HepG2 (cell line): Measurements from ENCODE around the gene MYO19. TPM values are rescaled to one million over a fixed set of nuclear protein-coding genes. Genes with fewer than 3 reads are reported as not detected.

Experiments
- ATAC-seq: fragments of 200-7000 bp; cut with Tn5 transposase; 3 replicates; pipeline ENCODE4 v1.9.1; 2020; ENCODE audit warnings: mild to moderate bottlenecking, moderate library complexity
- BruUV-seq: library from RNA; stranded (reverse); fragments of 400-500 nt; replicated peaks from 2 replicates; lab custom pipeline; 2021; lab: Mats Ljungman, UMichigan
- CTCF ChIA-PET: fragments of 300-600 bp; formaldehyde crosslinking; extraction: SDS; loops from one replicate; lab custom pipeline; 2021; ENCODE audit warnings: low total read pairs, inconsistent platforms, low intra/inter-chr PET ratio; lab: Yijun Ruan, JAX
- POLR2A ChIA-PET: fragments of 350-600 bp; sonication (Branson Sonifier 250); formaldehyde crosslinking; loops from one replicate; lab custom pipeline; 2020; ENCODE audit warnings: antibody characterized with exemption, inconsistent platforms; lab: Yijun Ruan, JAX
- DNase-seq: peaks from one replicate; pipeline ENCODE4 v3.0.0-alpha.2; 2015; ENCODE audit warnings: low spot score
- FAIRE-seq: peaks from 3 replicates; lab custom pipeline; 2011; peaks lifted over from hg19 to GRCh38; lab: Jason Lieb, UNC
- H2AFZ ChIP-seq: one replicate; pipeline ENCODE4 v1.6.1; 2011; ENCODE audit warnings: low read length, inconsistent platforms
- H3K27ac ChIP-seq: fragments of 300-600 bp; 3 replicates; pipeline ENCODE4 v1.8.0; 2011; ENCODE audit warnings: mixed run types, mild to moderate bottlenecking, mixed read lengths, low read length, inconsistent platforms; ENCODE audit not compliant: insufficient read depth; ENCODE audit errors: extremely low read length
- H3K27me3 ChIP-seq, 2 experiments: fragments of 200-600 bp in 1 of 2; 2 replicates in 1 of 2; 3 replicates in 1 of 2; pipeline versions ENCODE4 v1.6.0 to v1.8.0; 2011; ENCODE audit warnings: low read length in 2 of 2, mild to moderate bottlenecking in 2 of 2, moderate library complexity in 2 of 2, inconsistent platforms in 1 of 2; ENCODE audit not compliant: insufficient read depth in 2 of 2, control insufficient read depth in 1 of 2
- H3K36me3 ChIP-seq, 2 experiments: fragments of 200-600 bp in 1 of 2; replicated peaks in 1 of 2; 2 replicates in 1 of 2; 3 replicates in 1 of 2; pipeline versions ENCODE4 v1.5.1 to v1.8.0; 2011; ENCODE audit warnings: low read length in 2 of 2, inconsistent platforms in 1 of 2; ENCODE audit not compliant: insufficient read depth in 2 of 2, control insufficient read depth in 1 of 2
- H3K4me1 ChIP-seq: 2 replicates; pipeline ENCODE4 v1.5.1; 2012; ENCODE audit warnings: low read length, inconsistent platforms; ENCODE audit not compliant: insufficient read depth
- H3K4me2 ChIP-seq: 2 replicates; pipeline ENCODE4 v1.6.0; 2011; ENCODE audit warnings: low read depth, low read length, inconsistent platforms
- H3K4me3 ChIP-seq, 3 experiments: fragments of 200-600 bp in 1 of 3; sonication (generic), shearing (Covaris generic) in 1 of 3; replicated peaks in 1 of 3; 2 replicates each; pipeline ENCODE4 v1.5.1; 2011 to 2016; ENCODE audit warnings: low read length in 3 of 3, inconsistent platforms in 2 of 3, low read depth in 2 of 3, mild to moderate bottlenecking in 2 of 3, control low read depth in 1 of 3, mixed read lengths in 1 of 3; ENCODE audit not compliant: insufficient read depth in 1 of 3
- H3K79me2 ChIP-seq: one replicate; pipeline ENCODE4 v1.6.1; 2011; ENCODE audit warnings: low read length, inconsistent platforms; ENCODE audit not compliant: insufficient read depth
- H3K9ac ChIP-seq: 2 replicates; pipeline ENCODE4 v1.6.0; 2011; ENCODE audit warnings: mild to moderate bottlenecking, low read depth, low read length, inconsistent platforms; ENCODE audit not compliant: insufficient read depth
- H3K9me3 ChIP-seq: 2 replicates; pipeline ENCODE4 v1.5.1; 2012; ENCODE audit warnings: mild to moderate bottlenecking, low read length
- H4K20me1 ChIP-seq: 2 replicates; pipeline ENCODE4 v1.6.0; 2011; ENCODE audit warnings: inconsistent platforms, mild to moderate bottlenecking, low read length, moderate library complexity; ENCODE audit not compliant: insufficient read depth
- CBX1 ChIP-seq: IDR thresholded peaks from one replicate; pipeline ENCODE4 v1.6.1; 2016; ENCODE audit warnings: antibody characterized with exemption, low read depth
- CBX2 ChIP-seq, 2 experiments: fragments of 200-600 bp in 1 of 2; sonication (generic); formaldehyde crosslinking in 1 of 2; IDR thresholded peaks; 2 replicates each; pipeline versions ENCODE4 v1.7.0 to v1.8.1; 2018 to 2022; ENCODE audit warnings: low read depth in 2 of 2, low read length in 1 of 2, mild to moderate bottlenecking in 1 of 2, missing genetic modification reagents in 1 of 2
- HNRNPLL ChIP-seq: fragments of 200-400 bp; formaldehyde crosslinking; IDR thresholded peaks from 2 replicates; pipeline ENCODE4 v1.6.1; 2017; ENCODE audit warnings: mild to moderate bottlenecking, low read depth, low read length; ENCODE audit not compliant: poor library complexity, severe bottlenecking
- MYNN ChIP-seq: sonication (generic); formaldehyde crosslinking; IDR thresholded peaks from 2 replicates; pipeline ENCODE4 v1.4.0; 2020; ENCODE audit warnings: mild to moderate bottlenecking, low read depth, missing genetic modification reagents
- NBN ChIP-seq: fragments of 450-650 bp; conservative IDR thresholded peaks from 2 replicates; pipeline ENCODE4 v1.6.1; 2017
- NR2F1 ChIP-seq, 2 experiments: fragments of 450-650 bp in 1 of 2; formaldehyde crosslinking in 1 of 2; IDR thresholded peaks; 2 replicates each; pipeline versions ENCODE4 v1.5.0 to v1.6.1; 2016 to 2020; ENCODE audit warnings: mild to moderate bottlenecking in 1 of 2, missing compliant biosample characterization in 1 of 2, missing genetic modification reagents in 1 of 2, moderate library complexity in 1 of 2
- TBL1XR1 ChIP-seq: fragments of 150-350 bp; IDR thresholded peaks from 2 replicates; pipeline ENCODE4 v1.6.1; 2014; ENCODE audit warnings: borderline replicate concordance, low read length; ENCODE audit not compliant: partially characterized antibody
- TMF1 ChIP-seq: sonication (generic); formaldehyde crosslinking; IDR thresholded peaks from 2 replicates; pipeline ENCODE4 v1.8.1; 2022; ENCODE audit warnings: low read depth, missing genetic modification reagents
- ZNF747 ChIP-seq: sonication (generic); formaldehyde crosslinking; IDR thresholded peaks from 2 replicates; pipeline ENCODE4 v1.8.1; 2023; ENCODE audit warnings: missing genetic modification reagents, mild to moderate bottlenecking, borderline replicate concordance
- ZNF772 ChIP-seq: sonication (generic); formaldehyde crosslinking; IDR thresholded peaks from 2 replicates; pipeline ENCODE4 v1.5.0; 2020; ENCODE audit warnings: mild to moderate bottlenecking, missing genetic modification reagents
- ZNF777 ChIP-seq: sonication (generic); formaldehyde crosslinking; IDR thresholded peaks from 2 replicates; pipeline ENCODE4 v1.4.0; 2020; ENCODE audit warnings: missing genetic modification reagents
- WGBS: methylation state at CpG from one replicate; pipeline ENCODE4 v1.1.6; 2017; ENCODE audit warnings: low lambda C conversion rate; 5-methylcytosine and 5-hydroxymethylcytosine counted together
- in situ Hi-C: cut with HindIII; loops from 2 replicates; pipeline ENCODE4 v1.10.0; 2017; ENCODE audit warnings: low pct_unique_long_range_greater_than_20kb; ENCODE audit not compliant: extremely low pct_ligation_motif_present
- intact Hi-C: fragments of 100-400 bp; cut with micrococcal nuclease; formaldehyde crosslinking; loops from one replicate; pipeline ENCODE4 v1.10.0; 2022; ENCODE audit not compliant: unreplicated experiment
- polyA plus RNA-seq, 8 experiments: library from polyadenylated mRNA; depleted of rRNA in 3 of 8; stranded (reverse) in 7 of 8; unstranded in 1 of 8; fragments of >200 nt; fragmentation: Illumina TruSeq in 4 of 8; extraction: Trizol in 4 of 8; gene quantifications; 2 replicates each; pipeline versions ENCODE4 v1.2.1 to v1.2.3, GENCODE V29; 2011 to 2016; ENCODE audit warnings: low read depth in 4 of 8, missing spikeins in 1 of 8, mixed read lengths in 1 of 8; ENCODE audit not compliant: insufficient read depth in 1 of 8
- total RNA-seq, 5 experiments: library from RNA; depleted of rRNA; stranded (reverse); fragments of >200 nt; fragmentation: Illumina TruSeq; extraction: Trizol; gene quantifications; 2 replicates each; pipeline ENCODE4 v1.2.3, GENCODE V29; 2016; ENCODE audit warnings: low read depth in 1 of 5
- TF ChIP-seq, protein P1 (sequence below): sonication (generic); formaldehyde crosslinking; IDR thresholded peaks from 2 replicates; pipeline ENCODE4 v1.4.0; 2020; ENCODE audit warnings: missing genetic modification reagents; ENCODE audit errors: not compliant biosample characterization
- TF ChIP-seq, protein P2 (sequence below): sonication (generic); formaldehyde crosslinking; IDR thresholded peaks from 2 replicates; pipeline ENCODE4 v1.5.0; 2020; ENCODE audit warnings: missing genetic modification reagents
- TF ChIP-seq, protein P3 (sequence below), 2 experiments: fragments of 450-650 bp in 1 of 2; sonication (generic) in 1 of 2; formaldehyde crosslinking; IDR thresholded peaks; 2 replicates each; pipeline versions ENCODE4 v1.5.0 to v1.8.0; 2020 to 2022; ENCODE audit warnings: mild to moderate bottlenecking in 1 of 2, missing genetic modification reagents in 1 of 2
- TF ChIP-seq, protein P4 (sequence below): sonication (generic); formaldehyde crosslinking; IDR thresholded peaks from 2 replicates; pipeline ENCODE4 v1.5.1; 2020; ENCODE audit warnings: missing genetic modification reagents, mild to moderate bottlenecking, borderline replicate concordance
- TF ChIP-seq, protein P5 (sequence below): sonication (generic); formaldehyde crosslinking; IDR thresholded peaks from 2 replicates; pipeline ENCODE4 v1.5.1; 2020; ENCODE audit warnings: missing genetic modification reagents, mild to moderate bottlenecking, borderline replicate concordance

Gene MYO19
- total and polyA plus RNA-seq, 2 of the 13 experiments (the other 11 are each of a cell fraction or from before 2014, with no cell fraction given) = 75.7 to 82.3 TPM

DNA sequence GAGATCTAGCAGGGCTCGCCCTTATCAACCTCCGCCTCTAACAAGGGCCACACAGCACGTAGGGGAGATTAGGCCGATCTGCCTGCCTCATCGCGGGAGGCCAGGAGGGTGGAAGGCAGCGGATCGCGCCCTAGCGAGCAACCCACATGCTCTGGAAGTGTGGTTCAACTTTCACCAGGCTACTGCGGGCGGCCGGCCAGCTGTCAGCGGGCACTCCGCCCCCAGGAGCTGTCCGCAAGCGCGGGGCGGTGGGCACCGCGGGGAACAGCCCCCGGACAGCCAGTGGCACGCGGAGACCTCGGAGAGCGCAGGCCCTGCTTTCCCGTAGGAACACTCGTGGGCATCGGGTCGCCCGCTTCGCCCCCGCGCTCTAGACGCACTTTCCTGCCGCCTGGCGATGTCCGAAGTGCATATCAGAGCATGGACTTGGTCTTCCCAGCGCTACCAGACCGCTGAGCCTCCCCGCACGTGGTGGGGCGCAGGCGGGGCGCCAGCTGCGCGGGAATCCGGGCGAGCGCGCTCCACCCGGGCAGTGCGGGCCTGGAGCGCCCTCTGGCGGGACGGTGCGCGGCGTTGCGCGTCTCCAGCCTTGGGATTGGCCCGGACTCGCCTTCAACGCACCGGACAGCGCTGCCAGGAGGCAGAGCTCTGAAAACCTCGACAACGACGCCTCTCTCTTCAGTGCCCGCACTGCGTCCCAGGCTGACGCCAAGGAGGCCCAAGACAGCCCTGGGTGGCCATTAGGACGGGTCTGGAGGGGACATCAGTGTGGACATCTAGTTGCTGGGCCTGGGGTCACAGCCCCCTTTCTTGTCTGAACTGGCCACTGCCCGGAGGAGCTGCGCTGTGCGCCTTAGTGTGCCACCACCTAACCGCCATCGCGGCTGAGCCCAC lies 51.8 kb downstream of the MYO19 start:
- peak; percentile 54 for DNase-seq
- BruUV-seq = no TSS peak
- TF ChIP-seq TMF1 (CRISPR knock-in tag) = peak; percentile 90
- TF ChIP-seq TBL1XR1 = no peak
- TF ChIP-seq, protein P1, sequence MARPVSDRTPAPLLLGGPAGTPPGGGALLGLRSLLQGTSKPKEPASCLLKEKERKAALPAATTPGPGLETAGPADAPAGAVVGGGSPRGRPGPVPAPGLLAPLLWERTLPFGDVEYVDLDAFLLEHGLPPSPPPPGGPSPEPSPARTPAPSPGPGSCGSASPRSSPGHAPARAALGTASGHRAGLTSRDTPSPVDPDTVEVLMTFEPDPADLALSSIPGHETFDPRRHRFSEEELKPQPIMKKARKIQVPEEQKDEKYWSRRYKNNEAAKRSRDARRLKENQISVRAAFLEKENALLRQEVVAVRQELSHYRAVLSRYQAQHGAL (CRISPR knock-in tag) = no peak
- peak; percentile 83 for TF ChIP-seq HNRNPLL
- peak; percentile 66; the same call in 1 of the 2 replicates for TF ChIP-seq ZNF747 (CRISPR knock-in tag)
- TF ChIP-seq, protein P2, sequence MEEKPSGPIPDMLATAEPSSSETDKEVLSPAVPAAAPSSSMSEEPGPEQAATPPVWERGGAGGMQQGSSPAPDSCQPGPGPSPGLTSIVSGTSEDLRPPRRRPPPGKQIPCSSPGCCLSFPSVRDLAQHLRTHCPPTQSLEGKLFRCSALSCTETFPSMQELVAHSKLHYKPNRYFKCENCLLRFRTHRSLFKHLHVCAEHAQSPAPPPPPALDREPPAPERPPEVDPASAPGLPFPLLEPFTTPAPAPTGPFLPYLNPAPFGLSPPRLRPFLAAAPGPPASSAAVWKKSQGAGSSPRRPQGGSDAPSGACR (CRISPR knock-in tag) = no peak
- TF ChIP-seq MYNN (CRISPR knock-in tag) = no peak
- peak; percentile 62; the same call in 1 of the 2 replicates for TF ChIP-seq ZNF777 (CRISPR knock-in tag)
- TF ChIP-seq, protein P3, sequence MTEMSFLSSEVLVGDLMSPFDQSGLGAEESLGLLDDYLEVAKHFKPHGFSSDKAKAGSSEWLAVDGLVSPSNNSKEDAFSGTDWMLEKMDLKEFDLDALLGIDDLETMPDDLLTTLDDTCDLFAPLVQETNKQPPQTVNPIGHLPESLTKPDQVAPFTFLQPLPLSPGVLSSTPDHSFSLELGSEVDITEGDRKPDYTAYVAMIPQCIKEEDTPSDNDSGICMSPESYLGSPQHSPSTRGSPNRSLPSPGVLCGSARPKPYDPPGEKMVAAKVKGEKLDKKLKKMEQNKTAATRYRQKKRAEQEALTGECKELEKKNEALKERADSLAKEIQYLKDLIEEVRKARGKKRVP (CRISPR knock-in tag; IDR thresholded peaks at IDR 0.05) = no peak
- peak; percentile 92; the same call in 1 of the 2 replicates for TF ChIP-seq ZNF772 (CRISPR knock-in tag)
- TF ChIP-seq CBX1 = no peak
- TF ChIP-seq, protein P4, sequence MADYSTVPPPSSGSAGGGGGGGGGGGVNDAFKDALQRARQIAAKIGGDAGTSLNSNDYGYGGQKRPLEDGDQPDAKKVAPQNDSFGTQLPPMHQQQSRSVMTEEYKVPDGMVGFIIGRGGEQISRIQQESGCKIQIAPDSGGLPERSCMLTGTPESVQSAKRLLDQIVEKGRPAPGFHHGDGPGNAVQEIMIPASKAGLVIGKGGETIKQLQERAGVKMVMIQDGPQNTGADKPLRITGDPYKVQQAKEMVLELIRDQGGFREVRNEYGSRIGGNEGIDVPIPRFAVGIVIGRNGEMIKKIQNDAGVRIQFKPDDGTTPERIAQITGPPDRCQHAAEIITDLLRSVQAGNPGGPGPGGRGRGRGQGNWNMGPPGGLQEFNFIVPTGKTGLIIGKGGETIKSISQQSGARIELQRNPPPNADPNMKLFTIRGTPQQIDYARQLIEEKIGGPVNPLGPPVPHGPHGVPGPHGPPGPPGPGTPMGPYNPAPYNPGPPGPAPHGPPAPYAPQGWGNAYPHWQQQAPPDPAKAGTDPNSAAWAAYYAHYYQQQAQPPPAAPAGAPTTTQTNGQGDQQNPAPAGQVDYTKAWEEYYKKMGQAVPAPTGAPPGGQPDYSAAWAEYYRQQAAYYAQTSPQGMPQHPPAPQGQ (CRISPR knock-in tag) = no peak
- TF ChIP-seq, protein P5, sequence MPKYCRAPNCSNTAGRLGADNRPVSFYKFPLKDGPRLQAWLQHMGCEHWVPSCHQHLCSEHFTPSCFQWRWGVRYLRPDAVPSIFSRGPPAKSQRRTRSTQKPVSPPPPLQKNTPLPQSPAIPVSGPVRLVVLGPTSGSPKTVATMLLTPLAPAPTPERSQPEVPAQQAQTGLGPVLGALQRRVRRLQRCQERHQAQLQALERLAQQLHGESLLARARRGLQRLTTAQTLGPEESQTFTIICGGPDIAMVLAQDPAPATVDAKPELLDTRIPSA (CRISPR knock-in tag) = no peak
- no peak for TF ChIP-seq NR2F1 (CRISPR knock-in tag; IDR thresholded peaks at IDR 0.05)
- no peak for TF ChIP-seq CBX2 (IDR thresholded peaks at IDR 0.05; ENCODE audit: low read depth, low read length)
- TF ChIP-seq CBX2 (CRISPR knock-in tag; IDR thresholded peaks at IDR 0.05; ENCODE audit: low read depth) = peak; percentile 96; the same call in 1 of the 2 replicates
- TF ChIP-seq NBN = no peak

More for the DNA sequence above, 51.8 kb downstream of the MYO19 start:
- H3K9me3 ChIP-seq = no peaks in the 10 kb centered on the region
- peaks cover 28% of the 10 kb centered on the region for H3K4me1 ChIP-seq
- in situ Hi-C loops (loop anchor here (25.0 kb wide), 1 partner anchor 521 kb away; no protein-coding TSS in a partner anchor), intact Hi-C loops (no loop called here)
- 78% methylated on average over 6 of the region's 79 CpGs for WGBS
- CTCF ChIA-PET = interaction anchor here (0.9 kb wide), 1 partner anchor 536 kb away, joined by 3 read pairs; no protein-coding TSS in a partner anchor
- FAIRE-seq (no peak), ATAC-seq (peak; percentile 82)
- H3K36me3 ChIP-seq = no peaks in the 10 kb centered on the region
- H3K4me3 ChIP-seq = peak overlapping the region in 1 of 3 experiments; percentile 46; a peak in 1 of 6 replicates
- peak overlapping the region; percentile 64 for H2AFZ ChIP-seq
- peak overlapping the region; percentile 68 for H3K4me2 ChIP-seq
- H3K27me3 ChIP-seq = peaks cover 0 to 21% of the 10 kb centered on the region in 2 experiments; a peak in 3 of 5 replicates
- no peak overlapping the region for H3K27ac ChIP-seq
- peak overlapping the region; percentile 34; the same call in 1 of the 2 replicates for H3K9ac ChIP-seq
- POLR2A ChIA-PET = interaction anchor here (1.1 to 1.4 kb wide), 2 partner anchors 11 to 53 kb away, joined by 3 to 4 read pairs; partner anchors contain the start of gene PIGW
- H4K20me1 ChIP-seq = no peaks in the 10 kb centered on the region
- peaks cover 9% of the 10 kb centered on the region for H3K79me2 ChIP-seq
